ENCODE measurements around the gene POM121L12.

The POM121L12 gene

DNA sequence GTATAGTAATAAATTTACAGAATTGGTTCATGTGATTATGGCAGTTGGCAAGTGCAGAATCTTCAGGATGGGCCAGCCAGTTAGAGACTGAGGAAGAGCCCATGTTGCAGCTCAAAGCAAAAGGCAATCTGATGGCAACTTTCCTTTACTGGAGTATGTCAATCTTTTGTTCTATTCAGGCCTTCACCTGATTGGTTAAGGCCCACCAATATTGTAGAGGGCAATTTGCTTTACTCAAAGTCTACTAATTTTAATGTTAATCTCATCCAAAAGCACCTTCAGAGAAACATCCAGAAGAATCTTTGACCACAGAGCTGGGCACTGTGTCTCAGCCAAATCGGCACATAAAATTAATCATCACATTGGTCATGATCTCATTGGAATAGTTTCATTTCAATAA, 20.0 kb upstream of the POM121L12 start:
- no peak overlapping the region for H3K4me3 ChIP-seq (replicated peaks; ENCODE audit: insufficient read depth, low read length)
- H3K27me3 ChIP-seq (ENCODE audit: insufficient read depth, poor library complexity, severe bottlenecking) = no peaks in the 10 kb centered on the region
- no peak for TF ChIP-seq SPI1 (IDR thresholded peaks at IDR 0.05; ENCODE audit: borderline replicate concordance, low read depth)
- TF ChIP-seq GABPA (IDR thresholded peaks at IDR 0.05; ENCODE audit: low read depth) = no peak
- TF ChIP-seq POLR2AphosphoS5 (IDR thresholded peaks at IDR 0.05; ENCODE audit: low read depth) = no peak
- TF ChIP-seq, protein P1, sequence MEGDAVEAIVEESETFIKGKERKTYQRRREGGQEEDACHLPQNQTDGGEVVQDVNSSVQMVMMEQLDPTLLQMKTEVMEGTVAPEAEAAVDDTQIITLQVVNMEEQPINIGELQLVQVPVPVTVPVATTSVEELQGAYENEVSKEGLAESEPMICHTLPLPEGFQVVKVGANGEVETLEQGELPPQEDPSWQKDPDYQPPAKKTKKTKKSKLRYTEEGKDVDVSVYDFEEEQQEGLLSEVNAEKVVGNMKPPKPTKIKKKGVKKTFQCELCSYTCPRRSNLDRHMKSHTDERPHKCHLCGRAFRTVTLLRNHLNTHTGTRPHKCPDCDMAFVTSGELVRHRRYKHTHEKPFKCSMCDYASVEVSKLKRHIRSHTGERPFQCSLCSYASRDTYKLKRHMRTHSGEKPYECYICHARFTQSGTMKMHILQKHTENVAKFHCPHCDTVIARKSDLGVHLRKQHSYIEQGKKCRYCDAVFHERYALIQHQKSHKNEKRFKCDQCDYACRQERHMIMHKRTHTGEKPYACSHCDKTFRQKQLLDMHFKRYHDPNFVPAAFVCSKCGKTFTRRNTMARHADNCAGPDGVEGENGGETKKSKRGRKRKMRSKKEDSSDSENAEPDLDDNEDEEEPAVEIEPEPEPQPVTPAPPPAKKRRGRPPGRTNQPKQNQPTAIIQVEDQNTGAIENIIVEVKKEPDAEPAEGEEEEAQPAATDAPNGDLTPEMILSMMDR (IDR thresholded peaks at IDR 0.05; ENCODE audit: insufficient read depth, low read length) = no peak
- TF ChIP-seq, protein P2, sequence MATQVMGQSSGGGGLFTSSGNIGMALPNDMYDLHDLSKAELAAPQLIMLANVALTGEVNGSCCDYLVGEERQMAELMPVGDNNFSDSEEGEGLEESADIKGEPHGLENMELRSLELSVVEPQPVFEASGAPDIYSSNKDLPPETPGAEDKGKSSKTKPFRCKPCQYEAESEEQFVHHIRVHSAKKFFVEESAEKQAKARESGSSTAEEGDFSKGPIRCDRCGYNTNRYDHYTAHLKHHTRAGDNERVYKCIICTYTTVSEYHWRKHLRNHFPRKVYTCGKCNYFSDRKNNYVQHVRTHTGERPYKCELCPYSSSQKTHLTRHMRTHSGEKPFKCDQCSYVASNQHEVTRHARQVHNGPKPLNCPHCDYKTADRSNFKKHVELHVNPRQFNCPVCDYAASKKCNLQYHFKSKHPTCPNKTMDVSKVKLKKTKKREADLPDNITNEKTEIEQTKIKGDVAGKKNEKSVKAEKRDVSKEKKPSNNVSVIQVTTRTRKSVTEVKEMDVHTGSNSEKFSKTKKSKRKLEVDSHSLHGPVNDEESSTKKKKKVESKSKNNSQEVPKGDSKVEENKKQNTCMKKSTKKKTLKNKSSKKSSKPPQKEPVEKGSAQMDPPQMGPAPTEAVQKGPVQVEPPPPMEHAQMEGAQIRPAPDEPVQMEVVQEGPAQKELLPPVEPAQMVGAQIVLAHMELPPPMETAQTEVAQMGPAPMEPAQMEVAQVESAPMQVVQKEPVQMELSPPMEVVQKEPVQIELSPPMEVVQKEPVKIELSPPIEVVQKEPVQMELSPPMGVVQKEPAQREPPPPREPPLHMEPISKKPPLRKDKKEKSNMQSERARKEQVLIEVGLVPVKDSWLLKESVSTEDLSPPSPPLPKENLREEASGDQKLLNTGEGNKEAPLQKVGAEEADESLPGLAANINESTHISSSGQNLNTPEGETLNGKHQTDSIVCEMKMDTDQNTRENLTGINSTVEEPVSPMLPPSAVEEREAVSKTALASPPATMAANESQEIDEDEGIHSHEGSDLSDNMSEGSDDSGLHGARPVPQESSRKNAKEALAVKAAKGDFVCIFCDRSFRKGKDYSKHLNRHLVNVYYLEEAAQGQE (IDR thresholded peaks at IDR 0.05; ENCODE audit: insufficient replicate concordance, low read depth) = no peak
- DNase-seq (ENCODE audit: low read depth in 1 of 2, low spot score in 1 of 2) = no peak
- no peak overlapping the region for H3K27ac ChIP-seq (replicated peaks)

DNA sequence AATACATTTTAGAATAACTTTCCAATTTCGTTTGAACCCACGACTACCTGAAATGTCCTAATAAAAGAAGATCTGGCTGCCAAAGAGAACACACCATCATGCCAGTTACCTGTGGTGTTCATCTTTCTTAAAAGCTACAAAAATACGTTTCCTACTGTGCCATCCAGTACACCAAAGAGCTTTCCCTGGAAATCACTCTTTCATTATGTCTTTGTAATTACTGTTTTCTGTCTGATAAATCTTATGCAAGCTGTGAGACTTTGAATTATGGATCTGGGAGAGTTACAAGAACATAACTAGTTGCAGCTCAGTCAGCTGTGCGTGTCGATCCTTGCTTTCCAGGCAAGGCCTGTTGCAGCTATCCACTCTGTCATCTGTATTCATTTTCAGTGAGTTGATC, 12.5 kb upstream of the POM121L12 start:
- H3K27ac ChIP-seq (replicated peaks) = no peak overlapping the region
- no peaks in the 10 kb centered on the region for H3K27me3 ChIP-seq (ENCODE audit: insufficient read depth, poor library complexity, severe bottlenecking)
- no peak for DNase-seq (ENCODE audit: low read depth in 1 of 2, low spot score in 1 of 2)
- no peak for TF ChIP-seq POLR2AphosphoS5 (IDR thresholded peaks at IDR 0.05; ENCODE audit: low read depth)
- TF ChIP-seq GABPA (IDR thresholded peaks at IDR 0.05; ENCODE audit: low read depth) = no peak
- TF ChIP-seq, protein P2 (IDR thresholded peaks at IDR 0.05; ENCODE audit: insufficient replicate concordance, low read depth) = no peak
- no peak for TF ChIP-seq SPI1 (IDR thresholded peaks at IDR 0.05; ENCODE audit: borderline replicate concordance, low read depth)
- TF ChIP-seq, protein P1 (IDR thresholded peaks at IDR 0.05; ENCODE audit: insufficient read depth, low read length) = no peak
- no peak overlapping the region for H3K4me3 ChIP-seq (replicated peaks; ENCODE audit: insufficient read depth, low read length)

DNA sequence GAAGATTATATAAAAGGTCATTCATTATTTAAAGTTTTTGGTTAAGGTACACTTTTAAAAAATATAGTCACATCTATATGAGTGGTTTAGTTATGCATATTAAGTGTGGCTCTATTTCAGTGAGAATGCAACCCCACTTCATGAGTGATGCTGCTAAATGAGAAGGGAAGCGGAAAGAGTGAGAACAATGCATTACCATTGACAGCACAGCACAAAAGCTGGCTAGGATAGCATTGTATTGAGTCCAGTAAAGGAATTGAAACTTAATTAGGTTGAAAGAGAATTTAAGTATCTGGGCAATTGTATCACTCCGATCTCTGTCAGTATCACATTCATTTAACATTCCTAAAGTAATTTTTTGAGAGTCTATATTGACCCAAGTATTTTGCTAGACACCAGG, 13.2 kb downstream of the POM121L12 start:
- no peak for DNase-seq (ENCODE audit: low read depth in 1 of 2, low spot score in 1 of 2)
- TF ChIP-seq GABPA (IDR thresholded peaks at IDR 0.05; ENCODE audit: low read depth) = no peak
- TF ChIP-seq POLR2AphosphoS5 (IDR thresholded peaks at IDR 0.05; ENCODE audit: low read depth) = no peak
- TF ChIP-seq, protein P1 (IDR thresholded peaks at IDR 0.05; ENCODE audit: insufficient read depth, low read length) = no peak
- H3K4me3 ChIP-seq (replicated peaks; ENCODE audit: insufficient read depth, low read length) = no peak overlapping the region

DNA sequence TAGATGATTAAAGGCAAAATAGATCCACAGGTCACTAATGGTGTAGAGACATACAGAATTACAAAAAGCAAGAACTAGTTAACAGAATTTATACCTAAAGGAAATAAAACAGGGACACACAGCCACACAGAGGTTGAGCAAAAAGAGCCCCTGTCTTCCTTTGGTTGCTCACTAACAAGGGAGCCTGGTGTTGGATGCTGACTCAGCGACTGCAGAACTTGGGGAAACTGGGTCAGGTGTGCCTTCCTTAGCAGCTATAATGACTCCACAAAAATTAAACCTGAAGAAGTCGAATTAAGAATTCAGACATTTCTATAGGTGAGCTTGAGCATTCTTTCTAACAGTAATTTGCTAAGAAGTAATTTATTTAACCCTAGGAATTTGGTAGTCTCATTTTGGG, 15.0 kb downstream of the POM121L12 start:
- no peak for DNase-seq (ENCODE audit: low read depth in 1 of 2, low spot score in 1 of 2)
- Histone ChIP-seq H3K27me3 (ENCODE audit: insufficient read depth, poor library complexity, severe bottlenecking) (no peaks in the 10 kb centered on the region), H3K4me3 (replicated peaks; ENCODE audit: insufficient read depth, low read length) (no peak overlapping the region), H3K27ac (replicated peaks) (no peak overlapping the region)
- TF ChIP-seq, protein P2 (IDR thresholded peaks at IDR 0.05; ENCODE audit: insufficient replicate concordance, low read depth) = no peak
- no peak for TF ChIP-seq GABPA (IDR thresholded peaks at IDR 0.05; ENCODE audit: low read depth)
- TF ChIP-seq POLR2AphosphoS5 (IDR thresholded peaks at IDR 0.05; ENCODE audit: low read depth) = no peak
- TF ChIP-seq SPI1 (IDR thresholded peaks at IDR 0.05; ENCODE audit: borderline replicate concordance, low read depth) = no peak
- TF ChIP-seq, protein P1 (IDR thresholded peaks at IDR 0.05; ENCODE audit: insufficient read depth, low read length) = no peak

More for the DNA sequence above, 13.2 kb downstream of the POM121L12 start:
- no peak overlapping the region for H3K27ac ChIP-seq (replicated peaks)
- H3K27me3 ChIP-seq (ENCODE audit: insufficient read depth, poor library complexity, severe bottlenecking) = no peaks in the 10 kb centered on the region
